GM21423 (cell line): Measurements from ENCODE around the gene SOX18.

ENCODE experiments used
- ATAC-seq: cut with Tn5 transposase; IDR thresholded peaks from one replicate; pipeline ENCODE4 v1.9.1; 2021; ENCODE audit warnings: mild to moderate bottlenecking, moderate library complexity; ENCODE audit not compliant: unreplicated experiment

SOX18 gene

DNA sequence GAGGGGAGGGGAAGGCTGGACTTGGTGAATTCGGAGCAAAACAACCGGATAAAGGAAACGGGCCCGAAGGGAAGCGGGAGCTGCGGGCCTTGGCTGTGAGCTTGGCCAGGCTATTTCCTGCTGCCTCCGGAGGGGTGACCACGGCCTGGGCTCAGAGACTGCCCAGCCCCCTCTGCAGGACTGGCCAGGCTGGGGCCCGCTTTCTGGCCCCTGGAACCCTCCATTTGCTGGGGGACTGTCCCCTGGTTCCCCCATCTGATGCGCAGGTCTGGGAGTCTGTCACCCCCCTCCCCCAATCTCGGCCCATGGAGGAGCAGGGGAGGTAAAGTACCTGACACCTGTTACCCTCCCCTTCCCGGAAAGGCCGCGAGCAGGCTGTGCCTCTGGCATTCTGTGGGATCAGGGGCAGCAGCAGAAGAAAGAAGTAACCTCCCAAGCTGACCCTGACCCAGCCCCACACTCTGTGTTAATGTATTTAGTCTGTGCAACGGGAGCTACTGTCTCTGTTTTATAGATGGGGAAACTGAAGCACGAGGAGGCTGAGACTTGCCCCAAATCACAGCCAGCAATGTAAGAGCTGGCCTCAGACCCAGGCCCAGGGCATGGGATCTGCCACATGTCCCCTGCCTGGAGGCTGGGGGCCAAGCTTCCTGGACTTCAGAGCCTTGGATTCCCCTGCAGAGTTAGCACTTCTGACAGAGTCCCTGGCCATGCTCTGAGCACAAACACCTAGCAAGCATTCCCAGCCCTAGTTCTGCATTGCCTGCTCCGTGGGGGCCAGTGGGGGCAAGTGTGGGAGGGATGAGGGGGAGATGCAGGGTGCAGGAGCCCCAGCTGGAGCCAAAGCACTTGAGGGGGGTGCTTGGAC is 9.9 kb downstream of the SOX18 start:
- no peak for ATAC-seq

DNA sequence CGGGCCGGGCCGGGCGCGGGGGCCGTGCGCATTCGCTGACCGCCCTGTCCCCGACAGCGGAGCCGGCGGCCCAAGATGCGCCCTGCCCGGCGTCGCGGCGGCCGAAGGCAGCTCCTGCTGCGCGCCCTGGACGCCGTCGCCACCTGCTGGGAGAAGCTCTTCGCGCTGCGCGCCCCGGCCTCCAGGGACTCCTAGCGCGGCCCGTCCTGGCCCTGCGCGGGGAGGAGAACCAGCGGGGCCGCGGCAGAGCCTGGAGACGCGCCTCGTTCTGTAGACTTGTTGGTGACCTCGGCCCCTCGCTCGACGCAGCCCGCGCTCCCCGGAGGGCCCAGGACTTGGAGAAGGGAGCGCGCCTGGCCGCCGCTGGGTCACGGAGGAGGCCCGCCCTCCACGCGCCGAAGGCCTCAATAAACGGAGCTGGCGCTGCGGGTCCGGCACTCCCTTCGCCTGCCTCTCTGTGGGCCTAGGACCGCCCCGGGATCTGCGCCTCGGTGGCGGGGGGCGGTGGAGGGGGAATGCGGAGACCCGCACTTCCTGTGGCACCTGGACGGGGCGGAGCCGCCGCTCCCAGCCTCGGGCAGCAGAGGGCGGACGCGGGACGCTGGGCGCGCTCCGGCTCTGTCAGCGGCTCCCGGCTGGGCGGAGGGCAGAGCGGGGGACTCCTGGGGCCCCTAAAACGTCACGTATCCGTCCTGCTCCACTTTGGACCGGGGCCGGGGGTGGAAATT is 10.7 kb downstream of the SOX18 start:
- ATAC-seq, result peak; percentile 46

GRCh38 chr20:64038224-64038564 is 11.2 kb downstream of the SOX18 start:
- peak; percentile 21 for ATAC-seq

DNA sequence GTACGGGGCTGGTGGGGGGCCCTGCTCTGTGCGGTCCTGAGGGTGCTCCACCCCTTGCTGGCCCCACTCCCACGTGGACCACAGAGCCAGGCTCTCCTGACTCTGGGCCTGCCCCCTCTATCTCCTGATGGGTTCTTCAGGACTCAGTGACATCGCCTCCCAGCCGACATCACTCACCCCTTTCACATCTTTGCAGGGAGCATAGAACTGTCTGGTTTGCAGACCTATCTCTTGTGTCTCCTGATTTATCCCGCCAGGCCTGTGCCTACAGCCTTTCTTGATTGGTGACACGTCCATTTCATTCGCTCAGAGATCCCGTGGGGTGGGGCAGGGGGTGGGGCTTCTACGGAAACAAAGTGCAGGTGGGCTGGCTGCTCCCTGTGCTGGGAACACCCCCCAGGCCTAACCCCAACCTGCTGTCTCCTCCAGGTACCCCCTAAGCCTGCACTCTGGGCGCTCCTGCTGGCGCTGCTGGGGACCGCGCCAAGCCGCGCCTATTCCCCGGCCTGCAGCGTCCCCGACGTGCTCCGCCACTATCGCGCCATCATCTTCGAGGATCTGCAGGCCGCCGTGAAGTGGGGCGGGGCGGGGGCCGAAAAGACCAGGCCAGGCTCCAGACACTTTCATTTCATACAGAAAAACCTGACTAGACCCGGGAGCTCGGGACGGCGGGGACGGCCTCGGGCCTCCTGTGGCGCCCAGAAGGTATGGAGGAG is 11.8 kb downstream of the SOX18 start:
- no peak for ATAC-seq

DNA sequence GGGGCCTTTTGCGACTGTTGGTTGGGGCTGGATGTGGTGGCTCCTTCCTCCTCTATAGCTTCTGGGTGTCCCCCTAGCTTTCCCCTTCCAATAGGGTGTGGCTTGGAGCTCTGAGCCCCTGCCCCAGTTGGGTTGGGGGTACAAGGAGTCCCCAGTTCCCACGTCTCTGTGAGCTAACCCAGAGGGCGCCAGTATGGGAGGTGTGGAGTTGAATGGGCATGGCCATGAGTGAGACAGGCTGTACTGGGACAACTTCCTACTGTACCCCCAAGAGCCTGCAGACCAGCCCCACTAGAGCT is 12.3 kb downstream of the SOX18 start:
- ATAC-seq, result no peak

DNA sequence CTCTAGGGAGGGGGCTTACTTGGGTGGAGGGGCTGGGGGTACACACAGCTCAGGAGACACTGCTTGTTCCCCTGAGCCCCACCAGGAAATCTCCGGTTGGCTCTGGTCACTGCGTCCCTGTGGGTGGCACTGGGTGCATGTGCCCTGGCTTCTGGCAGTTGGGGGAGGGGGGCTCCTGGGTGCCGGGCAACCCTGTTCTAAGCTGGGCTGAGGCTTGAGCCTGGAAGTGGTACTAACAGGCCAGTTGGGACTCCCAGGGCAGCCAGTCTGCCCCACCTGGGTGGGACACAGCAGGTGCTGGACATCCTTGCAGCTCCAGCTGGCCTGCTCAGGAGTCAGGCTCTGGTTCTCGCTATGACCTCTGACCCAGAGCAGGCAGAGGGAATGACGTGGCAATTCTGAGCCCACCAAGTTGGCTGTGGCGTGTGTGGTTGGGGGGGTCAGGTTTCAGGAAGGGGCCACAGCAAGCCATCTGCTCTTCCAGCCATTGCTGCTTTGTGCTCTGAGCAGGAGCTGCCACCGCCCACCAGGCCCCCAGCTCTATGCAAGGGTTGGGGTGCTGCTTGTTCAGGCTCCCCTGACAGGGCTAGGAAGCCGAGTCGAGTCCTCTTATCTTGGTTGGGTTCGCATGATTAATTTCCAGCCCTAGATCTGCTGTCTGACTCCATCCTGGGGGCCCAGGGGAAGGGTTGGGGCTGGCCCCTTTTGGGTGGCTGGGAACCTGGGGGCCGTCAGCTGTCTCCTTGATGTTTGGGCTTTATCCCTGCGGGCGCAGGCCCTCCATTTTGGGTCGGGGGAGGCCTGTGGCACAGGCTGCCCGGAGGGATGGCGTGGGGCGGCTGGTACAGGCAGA is 12.9 kb downstream of the SOX18 start:
- ATAC-seq, result no peak

- no peak for ATAC-seq
Measured at GRCh38 chr20:64035933-64036345, 13.5 kb downstream of the SOX18 start, which contains the start of gene C20orf204. Gene C20orf204, plus strand, starts transcription at chr20:64036182. Its CDS starts 142 bp downstream, at chr20:64036324.

- ATAC-seq, result no peak
Measured at GRCh38 chr20:64035066-64035932, 14.1 kb downstream of the SOX18 start.

DNA sequence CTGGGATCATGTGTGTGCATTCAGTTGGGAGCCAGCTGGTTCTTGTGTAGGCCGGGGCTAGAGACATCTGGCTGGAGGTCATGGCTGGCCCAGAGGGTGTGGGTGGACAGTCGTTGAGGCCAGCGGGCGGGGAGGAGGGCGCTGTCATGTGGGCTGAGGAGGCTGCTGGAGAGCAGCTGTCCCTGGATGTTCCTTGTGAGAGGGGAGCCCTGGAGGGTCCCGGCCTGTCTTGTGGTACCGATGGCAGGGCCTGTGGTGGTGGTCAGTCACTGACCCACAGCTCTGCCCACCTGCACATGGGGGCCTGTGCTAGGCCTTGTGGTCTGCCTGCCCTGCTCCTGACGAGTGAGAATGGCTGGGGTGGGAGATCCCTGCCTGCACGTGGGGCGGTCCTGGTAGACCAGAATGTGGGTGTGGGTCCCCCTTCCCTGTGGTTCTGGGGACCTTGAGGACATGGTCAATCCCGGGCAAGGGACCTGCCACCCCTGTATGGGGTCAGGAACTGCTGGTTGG is 15.4 kb downstream of the SOX18 start:
- no peak for ATAC-seq

DNA sequence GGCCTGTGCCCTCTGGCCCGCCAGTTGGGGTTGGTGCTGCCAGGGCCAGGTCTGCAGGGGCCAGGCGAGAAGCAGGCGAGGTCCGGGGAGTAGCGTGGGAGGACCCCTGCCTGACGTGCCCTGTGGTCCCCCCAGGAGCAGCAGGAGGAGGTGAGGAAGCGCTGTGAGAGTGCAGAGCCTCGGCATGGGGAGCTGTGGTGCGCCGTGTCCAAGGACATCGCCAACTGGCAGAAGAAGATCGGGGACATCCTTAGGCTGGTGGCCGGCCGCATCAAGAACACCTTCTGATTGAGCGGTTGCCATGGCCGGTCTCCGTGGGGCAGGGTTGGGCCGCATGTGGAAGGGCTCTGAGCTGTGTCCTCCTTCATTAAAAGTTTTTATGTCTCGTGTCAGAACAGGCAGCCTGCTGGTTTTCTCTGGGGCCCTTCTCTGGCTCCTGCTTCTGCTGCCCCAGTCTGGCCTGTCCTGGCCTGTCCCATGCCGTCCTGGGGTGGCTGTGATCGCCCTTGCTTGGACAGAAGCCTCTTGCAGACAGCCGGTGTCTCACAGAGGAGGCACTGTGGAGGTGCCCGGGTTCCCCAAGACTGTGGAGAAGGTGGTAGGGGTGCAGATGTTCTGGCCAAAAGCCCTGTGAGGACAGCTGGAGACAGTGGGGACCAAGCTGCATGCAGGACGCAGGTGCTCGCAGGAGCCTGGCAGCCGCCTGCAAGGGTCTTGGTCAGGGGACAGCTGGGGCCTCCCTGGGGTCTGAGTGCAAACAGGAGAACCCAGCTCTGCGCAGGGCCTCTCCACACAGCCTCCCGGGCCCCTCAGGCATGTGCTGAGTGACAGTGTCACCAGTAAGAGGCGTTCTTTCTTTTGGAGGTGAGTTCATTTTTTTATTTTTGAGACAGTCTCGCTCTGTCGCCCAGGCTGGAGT is 16.5 kb downstream of the SOX18 start:
- ATAC-seq, result no peak

- no peak for ATAC-seq
Measured at GRCh38 chr20:64031822-64032314, 17.6 kb downstream of the SOX18 start.

DNA sequence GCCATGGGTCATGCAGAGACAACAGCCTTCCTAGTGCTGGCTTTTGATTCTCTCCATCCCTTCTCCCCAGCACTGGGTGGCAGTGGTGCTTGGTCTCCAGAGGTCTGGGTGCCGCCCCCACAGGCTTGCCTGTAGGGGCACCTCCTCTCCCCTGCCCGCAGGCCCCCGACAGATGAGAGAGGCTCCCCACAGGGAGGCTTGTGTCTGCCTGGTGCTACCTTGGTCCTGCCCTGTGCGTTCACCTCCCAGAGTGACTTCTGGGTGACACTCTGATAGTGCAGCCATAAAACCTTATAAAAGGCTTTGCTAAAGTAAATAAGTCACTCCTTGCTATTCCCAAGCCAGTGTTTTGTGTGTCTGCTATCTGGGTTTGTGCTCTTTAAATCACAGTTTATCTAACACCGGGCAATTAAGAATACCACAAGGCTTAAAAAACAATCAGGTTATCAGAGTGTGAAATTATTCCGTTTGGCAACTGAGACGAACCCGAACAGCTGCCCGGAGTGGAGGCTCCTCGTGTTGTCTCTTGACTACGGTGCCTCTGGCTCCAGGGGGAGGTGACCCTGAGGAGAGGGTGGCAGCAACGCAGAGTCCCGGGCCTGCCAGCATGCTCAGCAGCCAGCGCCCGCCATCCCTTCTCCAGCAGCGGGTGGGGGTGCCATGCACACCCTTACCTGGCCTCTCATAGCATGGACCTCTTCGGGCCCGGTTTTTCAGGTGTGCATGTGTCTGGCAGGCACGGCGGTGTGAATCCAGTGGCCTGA is 18.9 kb downstream of the SOX18 start:
- ATAC-seq, result no peak

DNA sequence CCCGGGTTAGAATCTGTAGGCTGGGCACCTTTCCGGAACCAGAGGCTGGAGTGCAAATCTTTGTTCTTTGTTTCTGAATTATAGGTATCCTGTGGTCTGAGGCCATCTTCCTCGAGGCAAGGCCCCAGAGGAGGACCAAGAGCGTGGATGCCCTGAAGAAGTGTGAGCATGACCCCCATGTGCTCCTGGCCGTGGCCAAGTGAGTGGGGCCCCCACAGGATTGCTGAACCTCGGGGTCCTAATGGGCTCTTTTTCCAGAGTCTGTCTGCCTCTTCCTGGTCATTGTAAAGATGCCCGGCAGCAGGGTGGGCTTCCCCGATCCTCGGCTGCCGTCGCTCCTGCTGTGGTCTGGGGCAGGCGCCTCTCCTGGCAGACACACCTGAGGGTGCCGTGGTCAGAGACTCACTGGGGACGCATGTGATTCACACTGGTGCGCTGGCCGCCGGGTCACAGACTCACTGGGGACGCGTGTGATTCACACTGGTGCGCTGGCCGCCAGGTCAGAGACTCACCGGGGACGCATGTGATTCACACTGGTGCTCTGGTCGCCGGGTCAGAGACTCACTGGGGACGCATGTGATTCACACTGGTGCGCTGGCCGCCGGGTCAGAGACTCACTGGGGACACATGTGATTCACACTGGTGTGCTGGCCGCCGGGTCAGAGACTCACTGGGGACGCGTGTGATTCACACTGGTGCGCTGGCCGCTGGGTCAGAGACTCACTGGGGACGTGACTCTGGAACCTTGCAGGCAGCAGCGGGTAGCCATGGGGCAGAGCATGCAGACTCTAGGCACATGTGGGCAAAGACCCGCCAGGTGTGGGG is 19.9 kb downstream of the SOX18 start:
- no peak for ATAC-seq

GRCh38 chr20:64027981-64028685 is 21.3 kb downstream of the SOX18 start:
- ATAC-seq, result no peak

GRCh38 chr20:64025826-64026412 is 23.5 kb downstream of the SOX18 start:
- ATAC-seq, result no peak
